D721Med (cell line): ENCODE data around the gene DTX3.

Source experiments
- DNase-seq: peaks from one replicate; pipeline ENCODE4 v3.0.0; 2011; ENCODE audit warnings: low spot score; ENCODE audit not compliant: insufficient read length
- FAIRE-seq: peaks from 2 replicates; lab custom pipeline; 2011; peaks lifted over from hg19 to GRCh38; lab: Jason Lieb, UNC
- TF ChIP-seq, protein P1 (sequence below): IDR thresholded peaks from 2 replicates; pipeline ENCODE4 v1.5.1; 2012; ENCODE audit warnings: mild to moderate bottlenecking, control low read depth; ENCODE audit not compliant: insufficient read depth; ENCODE audit errors: missing control alignments

Gene DTX3

DNA sequence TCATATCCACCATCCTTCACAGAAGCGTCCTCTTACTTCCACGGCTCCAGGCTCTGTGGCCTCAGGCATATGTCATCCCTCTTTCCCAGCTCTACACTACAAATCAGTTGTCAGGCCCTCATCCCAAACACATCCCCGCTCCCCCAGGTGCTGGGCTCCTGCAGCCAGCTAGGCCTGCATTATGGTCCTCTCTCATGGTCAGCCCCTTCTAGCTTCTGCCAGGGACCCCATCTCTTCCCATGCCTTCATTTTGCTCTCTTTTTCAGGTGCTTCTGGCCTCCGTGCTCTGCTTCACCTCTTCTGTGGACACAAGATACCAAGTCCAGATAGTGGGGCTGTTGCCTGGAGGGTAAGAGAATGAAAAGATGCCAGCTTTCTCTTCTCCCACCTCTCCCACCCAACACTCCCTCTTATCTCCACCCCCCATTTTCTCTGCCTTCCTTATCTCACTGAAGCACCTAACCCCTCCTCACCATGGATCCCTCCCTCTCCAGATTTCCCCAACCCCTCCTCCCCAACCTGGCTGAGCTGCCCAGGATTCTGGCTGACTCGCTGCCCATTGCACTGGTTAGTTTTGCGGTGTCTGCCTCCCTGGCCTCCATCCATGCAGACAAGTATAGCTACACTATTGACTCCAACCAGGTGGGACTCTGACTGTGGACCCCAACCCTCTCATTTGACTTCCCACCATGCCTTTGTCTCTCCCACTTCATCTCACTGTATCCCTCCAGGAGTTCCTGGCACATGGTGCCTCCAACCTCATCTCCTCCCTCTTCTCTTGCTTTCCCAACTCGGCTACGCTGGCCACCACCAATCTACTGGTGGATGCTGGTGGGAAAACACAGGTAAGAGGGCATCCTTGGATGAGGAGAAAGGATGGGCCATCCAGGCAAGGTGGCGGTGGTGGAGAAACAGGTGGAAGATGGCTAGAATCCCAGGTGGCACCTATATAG is 17.9 kb downstream of the DTX3 start:
- TF ChIP-seq, protein P1, sequence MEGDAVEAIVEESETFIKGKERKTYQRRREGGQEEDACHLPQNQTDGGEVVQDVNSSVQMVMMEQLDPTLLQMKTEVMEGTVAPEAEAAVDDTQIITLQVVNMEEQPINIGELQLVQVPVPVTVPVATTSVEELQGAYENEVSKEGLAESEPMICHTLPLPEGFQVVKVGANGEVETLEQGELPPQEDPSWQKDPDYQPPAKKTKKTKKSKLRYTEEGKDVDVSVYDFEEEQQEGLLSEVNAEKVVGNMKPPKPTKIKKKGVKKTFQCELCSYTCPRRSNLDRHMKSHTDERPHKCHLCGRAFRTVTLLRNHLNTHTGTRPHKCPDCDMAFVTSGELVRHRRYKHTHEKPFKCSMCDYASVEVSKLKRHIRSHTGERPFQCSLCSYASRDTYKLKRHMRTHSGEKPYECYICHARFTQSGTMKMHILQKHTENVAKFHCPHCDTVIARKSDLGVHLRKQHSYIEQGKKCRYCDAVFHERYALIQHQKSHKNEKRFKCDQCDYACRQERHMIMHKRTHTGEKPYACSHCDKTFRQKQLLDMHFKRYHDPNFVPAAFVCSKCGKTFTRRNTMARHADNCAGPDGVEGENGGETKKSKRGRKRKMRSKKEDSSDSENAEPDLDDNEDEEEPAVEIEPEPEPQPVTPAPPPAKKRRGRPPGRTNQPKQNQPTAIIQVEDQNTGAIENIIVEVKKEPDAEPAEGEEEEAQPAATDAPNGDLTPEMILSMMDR = no peak
- DNase-seq (no peak), FAIRE-seq (no peak)

DNA sequence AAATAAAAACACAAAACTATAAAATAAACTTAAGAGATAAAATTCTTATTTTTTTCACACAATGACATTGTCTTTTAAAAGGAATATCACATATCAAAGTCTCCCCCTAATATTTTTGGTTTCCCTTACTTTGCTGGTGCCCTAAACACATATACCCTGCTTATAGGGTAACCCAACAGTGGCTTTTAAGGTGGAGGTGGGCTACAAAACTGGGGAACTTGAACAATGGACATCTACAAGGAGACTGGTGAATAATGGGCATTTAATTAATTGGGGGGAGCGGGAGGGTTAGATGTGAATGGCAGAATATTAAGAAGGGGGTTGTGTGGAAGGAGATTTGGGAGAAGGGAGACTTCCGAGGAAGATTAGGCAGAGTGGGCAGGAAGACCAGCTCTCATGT is 18.8 kb downstream of the DTX3 start:
- FAIRE-seq (no peak), DNase-seq (no peak)
- TF ChIP-seq, protein P1 = no peak

- DNase-seq (no peak), FAIRE-seq (no peak)
- TF ChIP-seq, protein P1 = no peak
Observed at GRCh38 chr12:57623811-57624390, 19.3 kb downstream of the DTX3 start.

- DNase-seq (no peak), FAIRE-seq (no peak)
- TF ChIP-seq, protein P1 = no peak
Observed at GRCh38 chr12:57624441-57625220, 20.0 kb downstream of the DTX3 start.

- TF ChIP-seq, protein P1 = no peak
- FAIRE-seq (no peak), DNase-seq (no peak)
Observed at GRCh38 chr12:57625261-57626032, 20.8 kb downstream of the DTX3 start.

GRCh38 chr12:57626111-57626920 is 21.7 kb downstream of the DTX3 start:
- FAIRE-seq (no peak), DNase-seq (no peak)
- TF ChIP-seq, protein P1 = no peak
